Activated T-cell treated with anti-CD3 and anti-CD28 coated beads, Interleukin-2, amount 50 U/mL, for 4 hours (primary cell): ENCODE measurements around the gene CLEC16A. TPM values are rescaled to one million over a fixed set of nuclear protein-coding genes. Genes with fewer than 3 reads are reported as not detected.
A peak's percentile ranks its signal among the peaks of the same experiment; 100 is the strongest.

Experiments
- ATAC-seq, 2 donors: fragments of 200-7000 bp; cut with Tn5 transposase; one replicate each; pipeline ENCODE4 v1.10.0; 2021
- DNase-seq: peaks from one replicate; pipeline ENCODE4 v3.0.0-alpha.2; 2020
- H3K27me3 Mint-ChIP-seq: one replicate; pipeline ENCODE4 v1.8.0; 2021; ENCODE audit warnings: low read depth, mixed read lengths
- H3K36me3 Mint-ChIP-seq: one replicate; pipeline ENCODE4 v1.8.0; 2022; ENCODE audit warnings: mixed read lengths; ENCODE audit not compliant: insufficient read depth
- H3K4me1 Mint-ChIP-seq: one replicate; pipeline ENCODE4 v1.8.0; 2021; ENCODE audit warnings: low read depth, mixed read lengths
- H3K4me3 Mint-ChIP-seq: one replicate; pipeline ENCODE4 v1.8.0; 2021; ENCODE audit warnings: mild to moderate bottlenecking, moderate library complexity, mixed read lengths
- H3K9me3 Mint-ChIP-seq: one replicate; pipeline ENCODE4 v1.8.0; 2021; ENCODE audit warnings: mixed read lengths
- total RNA-seq, 3 donors: library from RNA; stranded (reverse); gene quantifications; one replicate each; pipeline ENCODE4 v1.2.1, GENCODE V29; 2021

Gene CLEC16A
- total RNA-seq, 3 donors from 2014 or later: 25.2 to 26.4 (median 26.3) TPM

DNA sequence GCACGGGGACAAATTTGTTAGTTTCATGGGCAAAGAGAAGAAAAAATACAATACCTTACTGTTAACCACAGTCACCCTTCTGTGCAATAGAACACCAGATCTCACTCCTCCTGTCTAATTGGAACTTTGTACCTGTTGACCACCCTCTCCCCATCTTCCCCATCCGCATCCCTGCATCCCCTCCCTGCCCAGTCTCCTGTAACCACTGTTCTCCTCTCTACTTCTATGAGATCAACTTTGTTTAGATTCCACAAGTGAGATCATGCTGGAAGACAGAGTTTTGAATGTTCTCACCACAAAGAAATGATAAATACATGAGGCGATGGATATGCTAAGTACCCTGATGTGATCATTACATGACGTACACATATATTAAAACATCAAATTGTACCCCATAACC lies 47.7 kb downstream of the CLEC16A start:
- Mint-ChIP-seq H3K4me1 (peaks cover 54% of the 10 kb centered on the region), H3K36me3 (peaks cover 47% of the 10 kb centered on the region), H3K9me3 (no peaks in the 10 kb centered on the region), H3K27me3 (no peaks in the 10 kb centered on the region), H3K4me3 (no peak overlapping the region)
- ATAC-seq (no peak), DNase-seq (no peak)

DNA sequence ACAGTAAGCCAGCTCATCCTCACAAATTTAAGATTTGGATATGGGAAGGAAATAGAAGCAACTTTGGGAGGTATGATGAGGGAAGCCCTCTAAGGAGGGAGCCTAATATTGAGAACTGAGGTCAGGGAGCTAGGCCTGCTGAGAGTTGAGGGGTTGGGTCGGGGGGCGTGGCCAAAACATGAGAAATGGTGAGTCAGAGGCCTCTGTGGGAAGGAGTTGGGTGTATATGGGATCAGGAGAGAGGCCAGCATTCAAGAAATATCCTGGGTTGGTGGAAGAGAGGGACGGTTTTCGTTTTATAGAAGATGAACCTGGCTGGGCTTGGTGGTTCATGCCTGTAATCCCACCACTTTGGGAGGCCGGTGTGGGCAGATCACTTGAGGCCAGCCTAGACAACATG lies 48.4 kb downstream of the CLEC16A start:
- Mint-ChIP-seq H3K36me3 (peaks cover 54% of the 10 kb centered on the region), H3K4me1 (peaks cover 47% of the 10 kb centered on the region), H3K4me3 (no peak overlapping the region), H3K9me3 (no peaks in the 10 kb centered on the region), H3K27me3 (no peaks in the 10 kb centered on the region)
- DNase-seq (peak; percentile 13), ATAC-seq (no peak)

DNA sequence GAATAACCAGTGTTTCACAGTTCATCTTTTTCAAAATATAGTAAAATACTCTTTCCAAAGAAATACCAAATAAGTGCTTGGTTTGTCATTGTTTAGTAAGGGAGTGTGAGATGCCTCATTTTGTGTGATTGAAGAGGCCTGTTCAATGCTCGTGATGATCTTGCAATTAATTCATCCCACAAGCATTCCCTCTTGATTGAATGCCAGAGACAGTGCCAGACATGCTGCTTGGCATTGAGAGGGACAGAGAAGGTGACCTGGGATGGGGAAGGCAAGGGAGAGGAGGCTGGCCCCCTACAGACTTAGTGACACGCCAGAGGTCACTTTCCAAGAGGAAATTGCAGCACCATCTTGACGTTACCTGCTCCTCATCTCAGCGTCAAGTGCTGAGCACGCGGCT lies 49.3 kb downstream of the CLEC16A start:
- no peak for DNase-seq
- H3K4me3 Mint-ChIP-seq: no peak overlapping the region
- H3K27me3 Mint-ChIP-seq: no peaks in the 10 kb centered on the region
- H3K9me3 Mint-ChIP-seq: no peaks in the 10 kb centered on the region
- H3K36me3 Mint-ChIP-seq: peaks cover 58% of the 10 kb centered on the region
- H3K4me1 Mint-ChIP-seq: peaks cover 38% of the 10 kb centered on the region
- no peak for ATAC-seq

GRCh38 chr16:10994571-10994970 lies 50.2 kb downstream of the CLEC16A start:
- H3K36me3 Mint-ChIP-seq: peaks cover 63% of the 10 kb centered on the region
- DNase-seq: no peak

GRCh38 chr16:10995565-10995964 lies 51.2 kb downstream of the CLEC16A start:
- Mint-ChIP-seq H3K4me1 (peaks cover 22% of the 10 kb centered on the region), H3K36me3 (peaks cover 71% of the 10 kb centered on the region), H3K27me3 (no peaks in the 10 kb centered on the region), H3K4me3 (no peak overlapping the region), H3K9me3 (no peaks in the 10 kb centered on the region)
- no peak for DNase-seq
- ATAC-seq: no peak

More at GRCh38 chr16:10994571-10994970, 50.2 kb downstream of the CLEC16A start:
- peaks cover 30% of the 10 kb centered on the region for H3K4me1 Mint-ChIP-seq
- H3K27me3 Mint-ChIP-seq: no peaks in the 10 kb centered on the region
- no peaks in the 10 kb centered on the region for H3K9me3 Mint-ChIP-seq
- no peak for ATAC-seq
- no peak overlapping the region for H3K4me3 Mint-ChIP-seq

GRCh38 chr16:10997485-10997884 lies 53.1 kb downstream of the CLEC16A start:
- peaks cover 57% of the 10 kb centered on the region for H3K36me3 Mint-ChIP-seq
- no peaks in the 10 kb centered on the region for H3K9me3 Mint-ChIP-seq
- DNase-seq (no peak), ATAC-seq (no peak)
- no peak overlapping the region for H3K4me3 Mint-ChIP-seq
- H3K4me1 Mint-ChIP-seq: peaks cover 4% of the 10 kb centered on the region
- H3K27me3 Mint-ChIP-seq: no peaks in the 10 kb centered on the region

GRCh38 chr16:10999300-10999699 lies 54.9 kb downstream of the CLEC16A start:
- Mint-ChIP-seq H3K4me3 (no peak overlapping the region), H3K4me1 (no peaks in the 10 kb centered on the region), H3K27me3 (no peaks in the 10 kb centered on the region), H3K9me3 (no peaks in the 10 kb centered on the region), H3K36me3 (peaks cover 57% of the 10 kb centered on the region)
- DNase-seq (no peak), ATAC-seq (no peak)

- H3K27me3 Mint-ChIP-seq: no peaks in the 10 kb centered on the region
- DNase-seq: no peak
- no peak for ATAC-seq
- no peaks in the 10 kb centered on the region for H3K4me1 Mint-ChIP-seq
- H3K9me3 Mint-ChIP-seq: no peaks in the 10 kb centered on the region
- H3K36me3 Mint-ChIP-seq: peaks cover 55% of the 10 kb centered on the region
- no peak overlapping the region for H3K4me3 Mint-ChIP-seq
Measured at GRCh38 chr16:11001611-11002010, 57.2 kb downstream of the CLEC16A start.

DNA sequence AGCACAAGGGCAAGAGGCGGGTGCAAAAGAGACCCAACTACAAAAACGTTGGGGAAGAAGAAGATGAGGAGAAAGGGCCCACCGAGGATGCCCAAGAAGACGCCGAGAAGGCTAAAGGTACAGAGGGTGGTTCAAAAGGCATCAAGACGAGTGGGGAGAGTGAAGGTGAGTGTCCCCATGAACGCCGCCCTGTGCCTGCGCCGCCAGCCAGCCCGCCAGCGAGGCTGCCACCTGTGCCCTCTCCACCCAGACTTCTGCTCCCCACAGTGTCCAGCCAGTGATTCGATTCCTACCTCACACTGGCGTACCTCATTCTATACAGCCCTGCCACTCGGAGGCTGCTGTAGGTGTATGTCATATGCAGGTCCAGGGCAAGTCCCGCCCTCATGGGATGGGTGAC lies 58.8 kb downstream of the CLEC16A start:
- DNase-seq (no peak), ATAC-seq (no peak)
- no peaks in the 10 kb centered on the region for H3K4me1 Mint-ChIP-seq
- H3K4me3 Mint-ChIP-seq: no peak overlapping the region
- H3K36me3 Mint-ChIP-seq: peaks cover 46% of the 10 kb centered on the region
- no peaks in the 10 kb centered on the region for H3K27me3 Mint-ChIP-seq
- no peaks in the 10 kb centered on the region for H3K9me3 Mint-ChIP-seq

DNA sequence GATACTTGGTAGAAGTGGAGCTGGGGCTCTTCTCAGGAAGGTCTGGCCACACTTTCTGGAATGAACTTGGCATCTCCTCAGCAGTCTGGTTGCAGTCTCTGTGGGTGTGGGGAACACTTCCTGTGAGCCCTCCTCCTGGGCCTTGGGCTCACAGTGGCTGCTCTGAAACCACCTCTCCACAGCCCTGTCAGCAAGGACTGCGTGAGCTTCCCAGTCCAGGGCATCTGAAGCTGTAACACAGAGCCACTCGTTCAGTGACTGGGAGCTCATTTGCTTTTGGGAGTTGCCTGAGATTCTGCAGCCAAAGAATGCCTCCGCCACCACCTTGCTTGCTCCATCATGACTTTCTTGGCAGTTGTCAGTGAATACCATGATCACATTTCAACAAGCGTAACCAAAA lies 60.0 kb downstream of the CLEC16A start:
- H3K36me3 Mint-ChIP-seq: peaks cover 44% of the 10 kb centered on the region
- no peaks in the 10 kb centered on the region for H3K9me3 Mint-ChIP-seq
- no peaks in the 10 kb centered on the region for H3K4me1 Mint-ChIP-seq
- DNase-seq: no peak
- H3K27me3 Mint-ChIP-seq: no peaks in the 10 kb centered on the region
- ATAC-seq: no peak
- H3K4me3 Mint-ChIP-seq: no peak overlapping the region

DNA sequence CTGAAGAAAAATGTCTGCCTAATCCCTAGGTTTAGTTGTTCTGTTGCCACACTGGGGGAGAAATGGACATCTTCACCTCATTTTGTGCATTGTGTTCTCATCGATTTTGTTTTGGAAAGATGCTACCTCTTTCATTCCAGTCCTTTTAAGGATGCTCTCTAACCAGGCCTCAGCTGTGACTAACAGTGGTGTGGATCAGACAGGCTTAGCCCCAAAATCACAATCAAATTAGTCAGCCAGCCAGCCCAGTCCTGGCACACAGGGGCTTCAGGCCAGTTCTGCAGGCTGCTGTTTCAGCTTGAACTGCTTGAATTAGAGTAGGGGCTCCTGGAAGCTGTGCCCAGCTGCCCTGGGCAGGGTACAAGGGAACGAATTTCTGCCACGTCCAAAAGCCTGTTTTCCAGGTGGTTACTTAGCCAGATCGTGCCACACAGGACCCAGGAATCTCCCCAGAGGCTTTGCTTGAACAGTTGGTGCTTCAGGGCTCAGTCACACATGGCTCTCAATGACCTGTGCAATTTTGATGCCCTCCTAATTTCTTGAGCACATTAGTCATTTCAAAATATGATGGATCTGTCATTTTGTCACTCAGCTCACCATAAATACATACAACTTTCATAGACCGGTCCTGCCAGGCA lies 60.7 kb downstream of the CLEC16A start:
- Mint-ChIP-seq H3K36me3 (peaks cover 44% of the 10 kb centered on the region), H3K9me3 (no peaks in the 10 kb centered on the region), H3K4me3 (no peak overlapping the region), H3K27me3 (no peaks in the 10 kb centered on the region), H3K4me1 (no peaks in the 10 kb centered on the region)
- ATAC-seq (no peak), DNase-seq (no peak)

- no peak overlapping the region for H3K4me3 Mint-ChIP-seq
- ATAC-seq: no peak
- no peak for DNase-seq
- no peaks in the 10 kb centered on the region for H3K4me1 Mint-ChIP-seq
- no peaks in the 10 kb centered on the region for H3K27me3 Mint-ChIP-seq
- H3K9me3 Mint-ChIP-seq: no peaks in the 10 kb centered on the region
- peaks cover 42% of the 10 kb centered on the region for H3K36me3 Mint-ChIP-seq
Measured at GRCh38 chr16:11005611-11005975, 61.2 kb downstream of the CLEC16A start.

GRCh38 chr16:11006656-11007055 lies 62.3 kb downstream of the CLEC16A start:
- ATAC-seq (no peak), DNase-seq (no peak)
- no peaks in the 10 kb centered on the region for H3K4me1 Mint-ChIP-seq
- H3K36me3 Mint-ChIP-seq: peaks cover 48% of the 10 kb centered on the region
- no peaks in the 10 kb centered on the region for H3K9me3 Mint-ChIP-seq
- H3K4me3 Mint-ChIP-seq: no peak overlapping the region
- H3K27me3 Mint-ChIP-seq: no peaks in the 10 kb centered on the region

DNA sequence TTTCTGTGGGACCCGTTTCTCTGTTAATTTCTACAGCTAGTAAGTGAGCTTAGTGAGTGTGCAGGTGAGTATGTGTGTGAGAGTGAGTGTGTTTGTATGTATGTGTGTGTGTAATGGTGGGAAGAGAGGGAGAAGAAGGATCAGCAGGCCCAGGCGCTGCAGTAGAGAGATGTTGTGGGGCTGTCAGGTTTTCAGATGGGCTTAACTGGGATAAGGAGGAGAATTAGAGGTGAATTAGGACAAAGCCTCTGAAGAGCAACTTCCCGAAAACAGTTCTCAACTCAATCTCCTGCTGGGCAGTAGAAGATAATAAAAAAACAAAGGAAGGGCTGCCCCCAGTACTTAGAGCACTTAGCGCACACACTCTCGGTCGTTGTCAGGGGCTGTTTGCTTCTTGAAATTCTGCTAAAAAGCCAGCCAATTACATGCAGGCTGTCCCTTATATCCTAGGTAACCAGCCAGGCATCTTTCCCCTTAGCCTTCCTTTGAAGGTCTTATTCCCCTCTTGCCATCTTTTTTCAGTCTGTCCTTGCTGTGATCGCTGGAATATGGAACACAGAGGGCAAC lies 63.4 kb downstream of the CLEC16A start:
- peaks cover 46% of the 10 kb centered on the region for H3K36me3 Mint-ChIP-seq
- no peaks in the 10 kb centered on the region for H3K27me3 Mint-ChIP-seq
- H3K9me3 Mint-ChIP-seq: no peaks in the 10 kb centered on the region
- DNase-seq (no peak), ATAC-seq (no peak)
- H3K4me1 Mint-ChIP-seq: no peaks in the 10 kb centered on the region
- H3K4me3 Mint-ChIP-seq: no peak overlapping the region

GRCh38 chr16:11009027-11009755 lies 64.8 kb downstream of the CLEC16A start:
- Mint-ChIP-seq H3K4me3 (no peak overlapping the region), H3K36me3 (peaks cover 45% of the 10 kb centered on the region), H3K4me1 (no peaks in the 10 kb centered on the region), H3K27me3 (no peaks in the 10 kb centered on the region), H3K9me3 (no peaks in the 10 kb centered on the region)
- no peak for DNase-seq
- ATAC-seq: no peak
